ENCODE results near the gene TTLL7. TPM values are rescaled to one million over a fixed set of nuclear protein-coding genes. Genes with fewer than 3 reads are reported as not detected.

Gene TTLL7
- total RNA-seq, 1 donor from 2014 or later: 37.9 TPM

GRCh38 chr1:83928396-83928795 is 70.5 kb downstream of the TTLL7 start:
- no peak overlapping the region for H3K9ac ChIP-seq
- Mint-ChIP-seq H3K9me3 (no peaks in the 10 kb centered on the region), H3K36me3 (no peaks in the 10 kb centered on the region), H3K27me3 (ENCODE audit: insufficient read depth, low read depth) (no peaks in the 10 kb centered on the region), H3K4me3 (no peak overlapping the region), H3K27ac (no peak overlapping the region), H3K4me1 (no peaks in the 10 kb centered on the region)
- TF ChIP-seq EZH2phosphoT487 (IDR thresholded peaks at IDR 0.05): no peak
- TF ChIP-seq EZH2 (IDR thresholded peaks at IDR 0.05): no peak
- TF ChIP-seq CTCF (IDR thresholded peaks at IDR 0.05): no peak
- no peak overlapping the region for H3K27ac ChIP-seq
- H3K4me1 ChIP-seq: no peaks in the 10 kb centered on the region
- DNase-seq (ENCODE audit: low spot score): no peak
- H3K4me3 ChIP-seq: no peak overlapping the region
- H3K27me3 ChIP-seq: no peaks in the 10 kb centered on the region
- H3K9me3 ChIP-seq (ENCODE audit: low read depth): no peaks in the 10 kb centered on the region
- no peaks in the 10 kb centered on the region for H4K20me1 ChIP-seq (ENCODE audit: low read depth)
- H2AFZ ChIP-seq (replicated peaks): no peak overlapping the region
- H3K36me3 ChIP-seq: no peaks in the 10 kb centered on the region
- no peaks in the 10 kb centered on the region for H3K79me2 ChIP-seq (ENCODE audit: low read depth)
- no peaks in the 10 kb centered on the region for H3F3A ChIP-seq (ENCODE audit: low read depth)
- no peak overlapping the region for H3K4me2 ChIP-seq

- Mint-ChIP-seq H3K27me3 (ENCODE audit: insufficient read depth, low read depth) (no peaks in the 10 kb centered on the region), H3K27ac (no peak overlapping the region), H3K4me3 (no peak overlapping the region), H3K4me1 (no peaks in the 10 kb centered on the region), H3K36me3 (no peaks in the 10 kb centered on the region), H3K9me3 (no peaks in the 10 kb centered on the region)
- no peaks in the 10 kb centered on the region for H3K27me3 ChIP-seq
- H3K9me3 ChIP-seq (ENCODE audit: low read depth): no peaks in the 10 kb centered on the region
- H3K36me3 ChIP-seq: no peaks in the 10 kb centered on the region
- no peaks in the 10 kb centered on the region for H3F3A ChIP-seq (ENCODE audit: low read depth)
- H3K27ac ChIP-seq: no peak overlapping the region
- no peak overlapping the region for H3K4me3 ChIP-seq
- no peaks in the 10 kb centered on the region for H4K20me1 ChIP-seq (ENCODE audit: low read depth)
- H3K4me1 ChIP-seq: no peaks in the 10 kb centered on the region
- no peak for DNase-seq (ENCODE audit: low spot score)
- no peaks in the 10 kb centered on the region for H3K79me2 ChIP-seq (ENCODE audit: low read depth)
- no peak for TF ChIP-seq CTCF (IDR thresholded peaks at IDR 0.05)
- TF ChIP-seq EZH2phosphoT487 (IDR thresholded peaks at IDR 0.05): no peak
- TF ChIP-seq EZH2 (IDR thresholded peaks at IDR 0.05): no peak
- H2AFZ ChIP-seq (replicated peaks): no peak overlapping the region
- no peak overlapping the region for H3K9ac ChIP-seq
- H3K4me2 ChIP-seq: no peak overlapping the region
Observed at GRCh38 chr1:83927701-83928100, 71.2 kb downstream of the TTLL7 start.

- Histone ChIP-seq H3F3A (ENCODE audit: low read depth) (no peaks in the 10 kb centered on the region), H3K4me2 (no peak overlapping the region), H3K4me1 (no peaks in the 10 kb centered on the region), H3K36me3 (no peaks in the 10 kb centered on the region), H3K27ac (no peak overlapping the region), H3K9ac (no peak overlapping the region), H3K27me3 (no peaks in the 10 kb centered on the region), H3K9me3 (ENCODE audit: low read depth) (no peaks in the 10 kb centered on the region), H3K79me2 (ENCODE audit: low read depth) (no peaks in the 10 kb centered on the region), H3K4me3 (no peak overlapping the region), H4K20me1 (ENCODE audit: low read depth) (no peaks in the 10 kb centered on the region), H2AFZ (replicated peaks) (no peak overlapping the region)
- Mint-ChIP-seq H3K4me3 (no peak overlapping the region), H3K27ac (no peak overlapping the region), H3K27me3 (ENCODE audit: insufficient read depth, low read depth) (no peaks in the 10 kb centered on the region), H3K4me1 (no peaks in the 10 kb centered on the region), H3K36me3 (no peaks in the 10 kb centered on the region), H3K9me3 (no peaks in the 10 kb centered on the region)
- TF ChIP-seq EZH2phosphoT487 (IDR thresholded peaks at IDR 0.05) (no peak), CTCF (IDR thresholded peaks at IDR 0.05) (no peak), EZH2 (IDR thresholded peaks at IDR 0.05) (no peak)
- no peak for DNase-seq (ENCODE audit: low spot score)
Observed at GRCh38 chr1:83927061-83927460, 71.9 kb downstream of the TTLL7 start.
